Sigmoid colon (tissue), 3 donors: ENCODE data around the gene CNKSR3.

ENCODE experiments used
- CTCF ChIP-seq, 4 experiments: fragments of 450-650 bp in 3 of 4; fragments of 200-600 bp in 1 of 4; IDR thresholded peaks; one replicate each; pipeline ENCODE4 v1.5.1; 2016 to 2019; ENCODE audit warnings: antibody characterized with exemption in 4 of 4, mild to moderate bottlenecking in 3 of 4, moderate library complexity in 2 of 4
- POLR2A ChIP-seq, 2 donors: fragments of 450-650 bp; IDR thresholded peaks; one replicate each; pipeline ENCODE4 v1.6.1; 2016; ENCODE audit warnings: antibody characterized with exemption in 2 of 2, mild to moderate bottlenecking in 2 of 2, moderate library complexity in 2 of 2

DNA sequence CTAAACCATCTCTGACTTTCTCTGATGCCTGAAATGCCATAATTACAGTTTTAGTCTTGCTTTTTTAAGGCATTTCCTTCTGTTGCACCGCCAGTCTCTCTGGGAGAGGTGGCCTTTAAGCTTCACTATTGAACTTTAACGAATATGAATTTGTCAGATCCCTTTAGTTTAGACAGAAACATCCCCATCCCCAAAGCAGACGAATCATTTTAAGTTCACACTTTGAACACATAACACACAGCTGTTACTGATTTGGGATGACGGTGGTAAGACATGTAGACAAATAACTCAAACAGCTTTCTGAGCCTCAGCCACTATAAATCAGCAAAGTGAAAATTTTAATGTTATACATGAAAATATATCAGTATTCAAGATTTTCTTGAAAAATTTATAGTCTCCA lies 146.7 kb downstream of the CNKSR3 start:
- TF ChIP-seq CTCF (IDR thresholded peaks at IDR 0.05) (no peak), POLR2A (IDR thresholded peaks at IDR 0.05) (no peak)
